Mesenteric fat pad (tissue), 1 donor: ENCODE results near the gene CBFA2T3. TPM values are rescaled to one million over a fixed set of nuclear protein-coding genes. Genes with fewer than 3 reads are reported as not detected.
"Not testable (repeated sequence)": the region's sequence is repeated elsewhere in the genome, so short reads cannot be mapped to it uniquely, and the experiment has no call there.

Experiments used
- DNase-seq: peaks from one replicate; pipeline ENCODE4 v3.0.0-alpha.2; 2020; ENCODE audit warnings: low spot score
- total RNA-seq: library from RNA; stranded (reverse); fragmentation: NEBNext Ultra II Directional; extraction: Animal tissue kit (Norgen Biotek cat#: 25700); gene quantifications from one replicate; pipeline ENCODE4 v1.2.1, GENCODE V29; 2021
- donor health status: DM: yes; HTN: yes; CAD: no.

CBFA2T3 gene
- total RNA-seq, 1 donor from 2014 or later, result 8.5 TPM

DNA sequence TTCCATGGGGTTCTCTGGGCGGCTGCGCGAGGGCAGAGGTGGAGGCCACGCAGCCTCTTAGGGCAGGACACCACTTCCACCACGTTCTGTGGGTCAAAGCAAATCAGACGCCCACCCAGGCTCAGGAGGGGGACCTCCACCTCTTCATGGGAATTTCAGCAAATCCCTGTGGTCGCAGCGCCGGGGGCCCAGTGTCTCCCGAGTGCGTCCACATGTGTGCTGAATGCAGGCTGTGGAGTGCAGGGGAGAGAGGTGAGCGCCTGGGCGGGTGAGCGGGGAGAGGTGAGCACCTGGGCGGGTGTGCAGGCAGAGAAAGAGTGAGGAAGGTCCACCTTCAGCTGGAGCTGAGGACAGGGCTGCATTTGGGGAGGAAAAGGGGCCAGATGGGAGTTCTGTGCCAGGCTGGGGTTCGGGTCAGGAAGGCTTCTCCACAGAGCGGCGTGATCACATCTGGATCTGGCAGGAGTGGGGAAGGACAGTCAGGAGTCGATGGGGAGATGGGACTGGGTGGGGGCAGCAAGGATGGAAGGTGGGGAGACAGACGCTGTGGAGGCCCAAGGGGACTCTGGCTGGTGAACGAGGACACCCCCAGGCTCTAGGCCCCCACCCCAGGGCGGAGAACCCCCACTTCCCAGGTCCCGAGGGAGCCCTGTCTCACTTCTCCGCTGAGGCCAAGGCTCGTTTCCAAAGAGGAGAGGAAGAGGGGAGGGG is 36.8 kb upstream of the CBFA2T3 start:
- no peak for DNase-seq

- DNase-seq, result no peak
These were observed 36.1 kb upstream of the CBFA2T3 start for GRCh38 chr16:89013111-89013510.

GRCh38 chr16:89012622-89012995 is 35.6 kb upstream of the CBFA2T3 start:
- DNase-seq, result no peak

DNA sequence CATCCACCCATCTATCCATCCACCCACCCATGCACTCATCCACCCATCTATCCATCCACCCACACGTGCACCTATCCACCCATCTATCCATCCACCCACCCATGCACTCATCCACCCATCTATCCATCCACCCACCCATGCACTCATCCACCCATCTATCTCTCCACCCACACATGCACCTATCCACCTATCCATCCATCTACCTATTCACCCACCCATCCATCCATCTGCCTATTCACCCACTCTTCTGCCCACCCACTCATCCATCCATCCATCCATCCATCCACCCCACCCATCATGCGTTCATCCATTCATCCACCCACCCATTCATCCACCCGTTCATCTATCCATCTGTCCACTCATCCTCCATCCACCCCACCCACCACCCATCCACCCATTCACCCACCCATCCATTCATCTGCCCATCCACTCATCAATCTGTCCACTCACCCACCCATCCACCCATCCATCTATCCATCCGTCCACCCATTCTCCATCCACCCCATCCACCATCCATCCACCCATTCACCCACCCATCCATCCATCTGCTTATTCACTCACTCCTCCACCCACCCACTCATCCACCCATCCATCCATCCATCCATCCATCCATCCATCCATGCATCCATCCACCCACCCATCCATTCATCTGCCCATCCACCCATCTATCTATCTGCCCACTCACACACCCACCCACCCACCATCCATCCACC is 35.1 kb upstream of the CBFA2T3 start:
- DNase-seq, result no peak

- no peak for DNase-seq
These were observed 33.4 kb upstream of the CBFA2T3 start for GRCh38 chr16:89010210-89010925.

GRCh38 chr16:89009343-89010209 is 32.6 kb upstream of the CBFA2T3 start:
- DNase-seq, result no peak

GRCh38 chr16:89008796-89009195 is 31.8 kb upstream of the CBFA2T3 start:
- DNase-seq, result not testable (repeated sequence)

DNA sequence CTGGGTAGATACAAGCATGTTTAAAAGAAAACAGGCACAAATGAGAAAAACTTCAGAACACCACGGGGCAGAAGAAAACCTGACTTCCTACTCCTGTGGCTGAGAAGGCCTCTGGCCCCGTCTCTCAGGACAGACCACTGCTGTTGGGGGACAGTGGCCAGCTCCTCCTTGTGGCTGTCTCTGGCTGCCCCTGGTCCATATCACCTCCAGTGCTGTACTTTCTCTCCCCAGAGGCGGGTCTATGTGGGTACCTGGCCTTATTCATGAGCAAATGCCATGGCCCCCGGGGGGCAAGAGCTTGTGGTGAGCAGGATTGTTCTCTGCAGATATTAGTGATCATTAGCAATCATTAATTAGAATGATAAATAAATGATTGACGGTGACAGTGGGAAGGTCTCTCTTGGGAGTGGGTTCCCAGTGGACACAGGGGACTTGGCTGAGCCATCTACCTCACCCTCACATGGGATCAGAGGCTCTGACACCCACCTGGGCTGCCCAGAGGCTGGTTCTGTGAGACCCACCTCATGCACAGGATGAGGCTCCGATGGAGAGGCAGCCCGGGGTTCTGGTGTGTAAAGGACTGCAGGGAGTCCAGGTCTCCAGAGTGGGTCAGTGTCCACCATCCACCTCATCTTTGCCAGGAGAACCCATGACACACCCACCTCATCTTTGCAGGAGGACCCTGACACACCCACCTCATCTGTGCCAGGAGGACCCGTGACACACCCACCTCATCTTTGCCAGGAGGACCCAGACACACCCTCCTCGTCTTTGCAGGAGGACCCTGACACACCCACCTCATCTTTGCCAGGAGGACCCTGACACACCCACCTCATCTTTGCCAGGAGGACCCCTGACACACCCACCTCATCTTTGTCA is 30.6 kb upstream of the CBFA2T3 start:
- no peak for DNase-seq

DNA sequence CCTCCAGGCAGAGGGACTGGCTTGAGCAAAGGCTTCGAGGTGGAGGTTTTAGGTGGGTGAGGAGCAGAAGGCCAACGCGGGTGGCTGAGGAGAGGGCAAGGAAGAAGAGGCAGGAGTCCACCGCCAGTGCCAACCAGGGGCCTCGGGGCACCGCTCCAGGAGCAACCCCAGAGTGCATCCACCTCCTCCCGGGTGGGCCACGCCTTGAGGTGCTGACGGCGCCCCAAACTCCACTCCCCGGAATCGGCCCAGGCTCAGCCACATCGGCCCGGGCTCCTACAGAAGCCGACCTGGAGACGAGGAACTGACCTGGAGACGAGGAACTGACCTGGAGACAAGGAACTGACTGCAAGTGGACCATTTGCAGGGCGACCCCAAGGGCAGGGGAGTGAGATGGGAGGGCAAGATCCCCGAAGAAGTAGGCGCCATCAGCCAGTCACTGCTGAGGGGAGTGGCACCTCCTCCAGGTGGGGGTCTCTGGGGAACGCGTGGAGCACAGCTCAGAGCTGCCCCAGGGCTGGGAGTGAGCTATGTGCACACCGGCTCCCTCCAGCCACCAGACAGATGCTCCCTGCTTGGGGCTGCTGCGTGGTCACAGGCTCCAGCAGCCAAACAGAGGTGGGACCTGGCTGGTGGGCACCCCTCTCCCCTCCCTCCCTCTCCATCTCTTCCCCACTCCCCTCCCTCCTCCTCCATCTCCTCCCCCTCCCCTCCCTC is 29.2 kb upstream of the CBFA2T3 start:
- no peak for DNase-seq

GRCh38 chr16:89005201-89006035 is 28.4 kb upstream of the CBFA2T3 start:
- no peak for DNase-seq

GRCh38 chr16:89004209-89004831 is 27.3 kb upstream of the CBFA2T3 start:
- DNase-seq, result no peak

DNA sequence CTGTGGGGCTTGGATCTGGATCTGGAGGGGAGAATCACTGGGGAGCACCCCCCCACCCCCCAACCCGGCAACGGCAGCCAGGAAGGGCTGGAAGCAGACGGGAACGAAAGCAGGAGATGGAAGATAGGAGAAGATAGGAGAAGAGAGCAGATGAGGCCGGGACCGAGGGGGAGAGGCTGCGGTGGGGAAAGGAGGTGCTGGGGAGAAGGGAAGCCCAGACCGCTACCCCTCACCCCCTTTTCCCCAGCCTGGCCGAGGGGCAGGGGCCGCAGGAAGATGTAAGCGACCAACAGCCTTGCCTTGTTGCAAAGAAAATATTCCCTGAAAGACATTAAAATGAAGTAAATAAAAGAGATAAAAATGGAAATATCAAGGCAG is 26.8 kb upstream of the CBFA2T3 start:
- DNase-seq, result no peak

DNA sequence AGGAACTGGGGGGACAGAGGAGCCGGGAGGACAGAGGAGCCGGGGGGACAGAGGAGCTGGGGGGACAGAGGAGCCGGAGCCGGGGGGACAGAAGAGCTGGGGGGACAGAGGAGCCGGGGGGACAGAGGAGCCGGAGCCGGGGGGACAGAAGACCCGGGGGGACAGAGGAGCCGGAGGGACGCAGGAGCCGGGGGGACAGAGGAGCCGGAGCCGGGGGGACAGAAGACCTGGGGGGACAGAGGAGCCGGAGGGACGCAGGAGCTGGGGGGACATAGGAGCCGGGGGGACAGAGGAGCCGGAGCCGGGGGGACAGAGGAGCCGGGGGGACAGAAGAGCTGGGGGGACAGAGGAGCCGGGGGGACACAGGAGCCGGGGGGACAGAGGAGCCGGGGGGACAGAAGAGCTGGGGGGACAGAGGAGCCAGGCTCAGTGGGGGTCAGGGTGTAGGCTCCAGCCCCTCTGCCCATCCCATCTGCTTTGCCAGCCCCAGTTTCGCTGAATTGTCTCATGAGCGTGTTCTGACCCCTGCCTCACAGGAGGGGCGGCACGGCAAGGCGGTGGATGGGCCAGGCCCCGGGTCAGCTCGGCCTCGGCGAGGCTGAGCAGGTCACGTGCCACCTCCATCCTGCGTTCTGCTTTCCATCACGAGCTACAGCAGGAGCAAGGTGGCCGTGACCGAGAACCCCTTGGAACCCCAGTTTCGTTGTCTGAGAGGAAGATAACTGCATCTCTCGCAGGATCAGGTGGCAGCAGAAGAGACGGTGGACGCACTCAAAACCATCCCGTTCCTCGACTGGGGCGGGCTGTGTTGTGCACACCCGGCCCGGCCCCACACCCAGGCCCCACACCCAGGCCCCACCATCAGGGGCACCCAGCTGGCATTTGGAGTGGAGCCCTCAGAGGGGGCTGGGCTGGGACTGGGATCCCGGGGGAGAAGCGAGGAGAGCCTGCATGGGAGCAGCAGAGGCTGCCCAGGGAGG is 26.1 kb upstream of the CBFA2T3 start:
- no peak for DNase-seq

- not testable (repeated sequence) for DNase-seq
These were observed 25.1 kb upstream of the CBFA2T3 start for GRCh38 chr16:89002081-89002480.

GRCh38 chr16:89001117-89002027 is 24.4 kb upstream of the CBFA2T3 start:
- DNase-seq, result no peak
